SK-N-SH (cell line): ENCODE results near the gene HNRNPL. TPM values are rescaled to one million over a fixed set of nuclear protein-coding genes. Genes with fewer than 3 reads are reported as not detected.

Experiments used
- CTCF ChIA-PET: fragments of 300-600, 350-600 bp; formaldehyde crosslinking; extraction: SDS; loops from one replicate; lab custom pipeline; 2021; lab: Yijun Ruan, JAX
- POLR2A ChIA-PET: fragments of 350-600 bp; sonication (Branson Sonifier 250); formaldehyde crosslinking; extraction: SDS; loops from one replicate; lab custom pipeline; 2020; ENCODE audit warnings: antibody characterized with exemption, inconsistent platforms; lab: Yijun Ruan, JAX
- DNase-seq: peaks from one replicate; pipeline ENCODE4 v3.0.0; 2012
- H2AFZ ChIP-seq: fragments of 200-600 bp; sonication (generic); 2 replicates; pipeline ENCODE4 v1.8.1; 2016; ENCODE audit warnings: antibody characterized with exemption, mild to moderate bottlenecking, low read depth
- H3F3A ChIP-seq: fragments of 200-600 bp; sonication (generic); replicated peaks from 2 replicates; pipeline ENCODE3; 2016; ENCODE audit warnings: antibody characterized with exemption, mild to moderate bottlenecking; ENCODE audit not compliant: insufficient read depth
- H3K27ac ChIP-seq, 2 experiments: fragments of 200-500 bp in 1 of 2; fragments of 200-600 bp in 1 of 2; sonication (Bioruptor generic) in 1 of 2; sonication (generic), shearing (Covaris generic) in 1 of 2; 2 replicates each; pipeline versions ENCODE4 v1.5.1 to v1.6.1; 2014 to 2016; ENCODE audit warnings: low read depth in 2 of 2, inconsistent platforms in 1 of 2, low read length in 1 of 2, mild to moderate bottlenecking in 1 of 2, mixed read lengths in 1 of 2
- H3K27me3 ChIP-seq: fragments of 200-600 bp; sonication (generic), shearing (Covaris generic); 2 replicates; pipeline ENCODE4 v1.6.1; 2016; ENCODE audit warnings: mixed run types; ENCODE audit not compliant: insufficient read depth
- H3K36me3 ChIP-seq, 2 experiments: fragments of 200-500 bp in 1 of 2; fragments of 200-600 bp in 1 of 2; sonication (Bioruptor generic) in 1 of 2; sonication (generic) in 1 of 2; replicated peaks in 1 of 2; 2 replicates each; pipeline versions ENCODE3 to v1.5.1; 2014 to 2016; ENCODE audit warnings: low read length in 1 of 2, mild to moderate bottlenecking in 1 of 2; ENCODE audit not compliant: insufficient read depth in 2 of 2, control insufficient read depth in 1 of 2
- H3K4me1 ChIP-seq, 2 experiments: fragments of 200-500 bp in 1 of 2; fragments of 200-600 bp in 1 of 2; sonication (Bioruptor generic) in 1 of 2; sonication (generic), shearing (Covaris generic) in 1 of 2; 2 replicates each; pipeline versions ENCODE4 v1.5.1 to v1.6.1; 2014 to 2016; ENCODE audit warnings: low read depth in 1 of 2, low read length in 1 of 2, mixed run types in 1 of 2; ENCODE audit not compliant: insufficient read depth in 2 of 2, control insufficient read depth in 1 of 2
- H3K4me2 ChIP-seq: fragments of 200-600 bp; sonication (generic), shearing (Covaris generic); 2 replicates; pipeline ENCODE4 v1.6.1; 2017; ENCODE audit warnings: mixed run types
- H3K4me3 ChIP-seq, 2 experiments: fragments of 200-500 bp in 1 of 2; fragments of 200-600 bp in 1 of 2; sonication (Bioruptor generic) in 1 of 2; sonication (generic), shearing (Covaris generic) in 1 of 2; 2 replicates each; pipeline versions ENCODE4 v1.5.1 to v1.8.1; 2014 to 2016; ENCODE audit warnings: low read depth in 2 of 2, inconsistent platforms in 1 of 2, low read length in 1 of 2, mild to moderate bottlenecking in 1 of 2, mixed read lengths in 1 of 2, moderate library complexity in 1 of 2
- H3K79me2 ChIP-seq: fragments of 200-600 bp; sonication (generic); 2 replicates; pipeline ENCODE4 v1.8.1; 2017; ENCODE audit warnings: mild to moderate bottlenecking; ENCODE audit not compliant: insufficient read depth
- H3K9ac ChIP-seq: fragments of 200-600 bp; sonication (generic); 2 replicates; pipeline ENCODE4 v1.6.1; 2017; ENCODE audit warnings: mixed run types
- H3K9me2 ChIP-seq: fragments of 200-600 bp; sonication (generic); 2 replicates; pipeline ENCODE4 v1.6.1; 2017; ENCODE audit warnings: mixed run types
- H3K9me3 ChIP-seq: fragments of 200-600 bp; sonication (generic); 2 replicates; pipeline ENCODE4 v1.6.1; 2017; ENCODE audit warnings: mixed run types, mild to moderate bottlenecking, moderate library complexity
- H4K20me1 ChIP-seq: fragments of 200-600 bp; sonication (generic); 2 replicates; pipeline ENCODE4 v1.6.1; 2017; ENCODE audit warnings: mild to moderate bottlenecking, mixed run types; ENCODE audit not compliant: insufficient read depth
- ELF1 ChIP-seq: IDR thresholded peaks from 2 replicates; pipeline ENCODE4 v1.4.0; 2012
- EZH2phosphoT487 ChIP-seq: fragments of 200-600 bp; sonication (generic); IDR thresholded peaks from 2 replicates; pipeline ENCODE4 v1.6.1; 2017; ENCODE audit warnings: low read depth, mixed run types, mild to moderate bottlenecking, antibody characterized with exemption, moderate library complexity, borderline replicate concordance
- FOXJ3 ChIP-seq: sonication (generic); formaldehyde crosslinking; IDR thresholded peaks from 2 replicates; pipeline ENCODE4 v1.5.1; 2020; ENCODE audit warnings: mild to moderate bottlenecking, missing genetic modification reagents
- FOXM1 ChIP-seq: IDR thresholded peaks from 2 replicates; pipeline ENCODE4 v1.4.0; 2012; ENCODE audit warnings: low read depth, mild to moderate bottlenecking
- GATA2 ChIP-seq: sonication (generic); formaldehyde crosslinking; IDR thresholded peaks from 2 replicates; pipeline ENCODE4 v1.5.0; 2020; ENCODE audit warnings: mild to moderate bottlenecking, missing genetic modification reagents
- NFIC ChIP-seq: IDR thresholded peaks from 2 replicates; pipeline ENCODE4 v1.4.0; 2012; ENCODE audit warnings: borderline replicate concordance
- RCOR1 ChIP-seq: fragments of 150-350 bp; IDR thresholded peaks from 2 replicates; pipeline ENCODE4 v1.6.1; 2017; ENCODE audit warnings: antibody characterized with exemption, low read length
- RFX5 ChIP-seq: IDR thresholded peaks from 2 replicates; pipeline ENCODE4 v1.6.1; 2012; ENCODE audit warnings: mild to moderate bottlenecking, improper control_type of control experiment, low read length
- TAF1 ChIP-seq: IDR thresholded peaks from 2 replicates; pipeline ENCODE4 v1.6.1; 2012; ENCODE audit warnings: low read depth, mild to moderate bottlenecking, low read length, moderate library complexity, borderline replicate concordance
- TEAD4 ChIP-seq: IDR thresholded peaks from 2 replicates; pipeline ENCODE4 v1.4.0; 2012; ENCODE audit warnings: mild to moderate bottlenecking, borderline replicate concordance; ENCODE audit not compliant: insufficient read depth
- ZBTB33 ChIP-seq: IDR thresholded peaks from 2 replicates; pipeline ENCODE4 v1.4.0; 2012; ENCODE audit warnings: low read depth, borderline replicate concordance
- WGBS: methylation state at CpG from one replicate; pipeline ENCODE4 v1.1.6; 2017; ENCODE audit warnings: low lambda C conversion rate; 5-methylcytosine and 5-hydroxymethylcytosine counted together
- polyA plus RNA-seq, 3 experiments: library from polyadenylated mRNA; depleted of rRNA; stranded (reverse); fragments of >200 nt; gene quantifications; 2 replicates each; pipeline ENCODE4 v1.2.3, GENCODE V29; 2012

Gene HNRNPL
- polyA plus RNA-seq, 1 of the 3 experiments (the other 2 are of a cell fraction) = 280 TPM

DNA sequence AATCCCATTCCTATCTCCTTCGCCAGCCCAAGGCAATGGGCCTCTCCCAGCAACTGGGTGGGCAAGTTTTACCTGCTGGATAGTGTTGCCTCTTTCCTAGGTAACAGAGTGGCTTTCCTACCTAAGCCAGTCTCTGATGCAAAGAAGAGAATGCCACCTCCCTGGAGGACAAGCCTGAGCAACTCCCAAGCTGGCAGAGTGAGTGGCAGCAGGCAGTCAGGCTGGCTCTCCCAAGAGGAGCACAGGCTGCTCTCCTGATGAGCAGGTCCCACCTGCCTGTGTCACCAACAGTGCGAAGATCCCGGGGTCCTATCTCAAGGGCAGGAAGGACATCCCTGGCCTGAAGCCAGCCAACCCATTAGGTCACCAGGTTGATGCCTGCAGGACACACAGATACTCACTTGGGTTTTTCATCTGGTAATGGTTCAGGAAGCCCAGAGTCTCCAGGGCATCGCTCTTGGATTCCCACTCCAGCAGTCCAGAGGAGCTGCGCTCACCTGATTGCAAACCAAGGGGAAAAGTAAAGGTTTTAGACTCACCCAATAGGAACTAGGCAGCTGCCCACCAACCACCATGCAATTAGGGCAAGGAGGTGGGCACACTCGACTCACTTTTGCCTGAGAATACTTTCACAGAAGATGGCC, 12.7 kb downstream of the HNRNPL start:
- WGBS = 74% methylated on average over 3 of the region's 6 CpGs
- TF ChIP-seq NFIC (0 out of 2 replicates have a peak, but pooled peaks have one; percentile 3), EZH2phosphoT487 (no peak), FOXJ3 (CRISPR knock-in tag) (no peak), RCOR1 (no peak)
- Histone ChIP-seq H3K79me2 (peaks cover 32% of the 10 kb centered on the region), H3K27ac (peak overlapping the region; percentile 68 to 82), H3K4me2 (peak overlapping the region; percentile 44; the same call in 1 of the 2 replicates), H3F3A (peaks cover 74% of the 10 kb centered on the region), H3K4me1 (peaks cover 33 to 65% of the 10 kb centered on the region in 2 experiments; a peak in 3 of 4 replicates), H3K4me3 (no peak overlapping the region), H3K36me3 (peaks cover 43 to 53% of the 10 kb centered on the region in 2 experiments), H3K9me3 (no peaks in the 10 kb centered on the region), H3K27me3 (no peaks in the 10 kb centered on the region), H4K20me1 (peaks cover 41% of the 10 kb centered on the region), H3K9me2 (no peaks in the 10 kb centered on the region), H2AFZ (no peak overlapping the region), H3K9ac (peak overlapping the region; percentile 16; the same call in 1 of the 2 replicates)
- ChIA-PET POLR2A (interaction anchor here (1.0 to 2.4 kb wide), 3 partner anchors 12 to 62 kb away, joined by 3 to 9 read pairs (median 4); no protein-coding TSS in a partner anchor), CTCF (interaction anchor here (1.2 kb wide), 1 partner anchor 14 kb away, joined by 3 read pairs; no protein-coding TSS in a partner anchor)
- DNase-seq = peak; percentile 63

DNA sequence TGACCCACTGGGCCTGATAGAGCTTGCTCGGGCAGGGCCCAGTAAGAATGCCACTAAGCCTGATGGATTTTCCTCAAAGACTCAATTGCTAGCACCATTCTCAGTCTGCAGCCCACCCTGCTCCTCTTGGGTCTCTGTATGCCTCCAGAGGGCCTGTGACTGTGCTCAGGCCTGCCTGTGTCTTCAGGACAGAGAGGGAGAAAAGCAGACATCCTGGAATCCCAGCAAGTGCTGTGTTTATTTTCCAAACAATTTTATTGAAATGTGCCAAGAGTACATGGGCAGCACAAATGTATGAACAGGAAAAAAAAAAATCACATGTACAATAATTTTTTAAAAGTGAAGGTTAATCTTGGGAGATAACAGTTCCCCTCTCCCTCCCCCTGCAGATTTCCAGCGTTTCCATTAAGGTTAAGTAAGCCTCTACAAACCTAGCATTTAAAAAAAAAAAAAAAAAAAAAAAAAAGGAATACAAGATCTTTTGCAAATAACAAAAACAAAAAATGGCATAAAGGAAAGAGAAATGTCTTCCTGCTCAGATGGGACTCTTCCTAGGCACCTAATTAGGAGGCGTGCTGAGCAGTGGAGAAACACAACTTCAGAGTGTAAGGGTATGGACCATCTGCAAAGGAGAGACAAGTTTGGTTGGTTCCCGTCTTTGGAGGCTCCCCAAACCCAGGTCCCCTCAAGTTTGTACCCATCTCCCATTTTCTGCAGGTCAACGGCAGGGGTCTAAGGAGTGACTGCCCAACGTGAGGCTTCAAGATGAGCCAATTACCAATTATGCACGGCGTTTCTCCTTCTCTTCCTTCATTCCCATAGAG, 13.4 kb downstream of the HNRNPL start:
- Histone ChIP-seq H3K27ac (peak overlapping the region; percentile 68 to 82), H3K9me3 (no peaks in the 10 kb centered on the region), H3K4me2 (peak overlapping the region; percentile 21; the same call in 1 of the 2 replicates), H3F3A (peaks cover 73% of the 10 kb centered on the region), H3K27me3 (no peaks in the 10 kb centered on the region), H2AFZ (no peak overlapping the region), H3K36me3 (peaks cover 36 to 46% of the 10 kb centered on the region in 2 experiments), H3K4me1 (peaks cover 33 to 68% of the 10 kb centered on the region in 2 experiments; a peak in 3 of 4 replicates), H3K4me3 (no peak overlapping the region), H4K20me1 (peaks cover 34% of the 10 kb centered on the region), H3K9me2 (no peaks in the 10 kb centered on the region), H3K9ac (peak overlapping the region; percentile 0; the same call in 1 of the 2 replicates), H3K79me2 (peaks cover 25% of the 10 kb centered on the region)
- WGBS = 81% methylated on average over 8 of the region's 8 CpGs
- no peak for TF ChIP-seq ELF1
- CTCF ChIA-PET = no interaction called here
- POLR2A ChIA-PET = no interaction called here
- no peak for DNase-seq

DNA sequence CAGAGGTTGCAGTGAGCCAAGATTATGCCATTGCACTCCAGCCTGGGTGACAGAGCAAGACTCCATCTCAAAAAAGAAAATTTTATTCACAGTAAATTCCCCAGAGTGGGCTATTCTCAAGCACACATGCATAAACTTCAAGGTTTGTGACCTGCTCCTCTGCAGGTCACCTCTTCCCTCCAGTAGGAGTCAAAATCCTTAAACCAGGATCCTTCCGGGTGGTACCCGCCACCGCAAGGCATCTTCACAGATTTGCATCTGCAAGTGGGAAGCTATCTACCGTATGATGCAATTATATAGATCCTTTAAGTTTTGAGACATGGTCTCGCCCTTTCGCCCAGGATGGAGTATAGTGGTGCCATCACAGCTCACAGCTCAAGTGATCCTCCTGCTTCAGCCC, 15.2 kb downstream of the HNRNPL start:
- H3K4me2 ChIP-seq = peak overlapping the region; percentile 21; the same call in 1 of the 2 replicates
- no peak overlapping the region for H2AFZ ChIP-seq
- WGBS = 97% methylated on average over 6 of the region's 6 CpGs
- ChIA-PET CTCF (no interaction called here), POLR2A (interaction anchor here (1.3 kb wide), 1 partner anchor 9 kb away, joined by 3 read pairs; no protein-coding TSS in a partner anchor)
- H3K4me1 ChIP-seq = peaks cover 39 to 67% of the 10 kb centered on the region in 2 experiments; a peak in 3 of 4 replicates
- no peak overlapping the region for H3K4me3 ChIP-seq
- H3K9me2 ChIP-seq = no peaks in the 10 kb centered on the region
- TF ChIP-seq TEAD4 (no peak), GATA2 (no peak), FOXM1 (no peak), RFX5 (no peak), ZBTB33 (no peak), TAF1 (no peak)
- no peak for DNase-seq
- no peaks in the 10 kb centered on the region for H3K27me3 ChIP-seq
- H3K79me2 ChIP-seq = peaks cover 25% of the 10 kb centered on the region; the same call in 1 of the 2 replicates
- peaks cover 29 to 33% of the 10 kb centered on the region in 2 experiments for H3K36me3 ChIP-seq
- H3K9ac ChIP-seq = no peak overlapping the region
- H3F3A ChIP-seq = peaks cover 76% of the 10 kb centered on the region
- H3K9me3 ChIP-seq = no peaks in the 10 kb centered on the region
- H3K27ac ChIP-seq = peak overlapping the region in 1 of 2 experiments; percentile 82; a peak in 2 of 4 replicates
- peaks cover 21% of the 10 kb centered on the region for H4K20me1 ChIP-seq
